Testis (tissue), 2 donors: ENCODE measurements around the gene DRD4.

Experiments used
- POLR2A ChIP-seq: fragments of 450-650 bp; IDR thresholded peaks from one replicate; pipeline ENCODE4 v1.6.1; 2017; ENCODE audit warnings: antibody characterized with exemption, mild to moderate bottlenecking, moderate library complexity
- TF ChIP-seq, protein P1 (sequence below), 3 experiments: fragments of 450-650 bp in 2 of 3; fragments of 200-600 bp in 1 of 3; sonication (generic) in 1 of 3; IDR thresholded peaks; one replicate each; pipeline ENCODE4 v1.5.1; 2016 to 2019; ENCODE audit warnings: antibody characterized with exemption in 3 of 3, mild to moderate bottlenecking in 2 of 3, moderate library complexity in 1 of 3

DNA sequence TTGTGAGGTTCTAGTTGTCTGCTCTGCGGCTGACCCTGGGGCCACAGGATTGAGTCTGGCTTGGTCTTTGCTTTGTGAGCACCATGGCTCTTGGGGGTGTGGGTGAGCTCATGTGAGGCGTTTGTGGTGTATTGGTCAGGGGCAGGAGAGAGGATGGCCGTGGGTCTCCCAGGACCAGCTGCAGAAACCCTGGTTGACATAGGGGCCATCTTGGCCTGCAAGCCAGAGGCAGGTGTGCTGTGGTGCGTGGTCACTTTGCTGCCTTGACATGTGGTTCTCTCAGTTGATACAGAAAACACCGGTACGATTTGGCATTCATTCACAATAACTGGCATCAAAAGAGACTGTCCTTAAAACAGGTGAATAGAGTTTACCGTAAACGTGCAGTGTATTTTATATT lies 49.5 kb upstream of the DRD4 start:
- TF ChIP-seq, protein P1, sequence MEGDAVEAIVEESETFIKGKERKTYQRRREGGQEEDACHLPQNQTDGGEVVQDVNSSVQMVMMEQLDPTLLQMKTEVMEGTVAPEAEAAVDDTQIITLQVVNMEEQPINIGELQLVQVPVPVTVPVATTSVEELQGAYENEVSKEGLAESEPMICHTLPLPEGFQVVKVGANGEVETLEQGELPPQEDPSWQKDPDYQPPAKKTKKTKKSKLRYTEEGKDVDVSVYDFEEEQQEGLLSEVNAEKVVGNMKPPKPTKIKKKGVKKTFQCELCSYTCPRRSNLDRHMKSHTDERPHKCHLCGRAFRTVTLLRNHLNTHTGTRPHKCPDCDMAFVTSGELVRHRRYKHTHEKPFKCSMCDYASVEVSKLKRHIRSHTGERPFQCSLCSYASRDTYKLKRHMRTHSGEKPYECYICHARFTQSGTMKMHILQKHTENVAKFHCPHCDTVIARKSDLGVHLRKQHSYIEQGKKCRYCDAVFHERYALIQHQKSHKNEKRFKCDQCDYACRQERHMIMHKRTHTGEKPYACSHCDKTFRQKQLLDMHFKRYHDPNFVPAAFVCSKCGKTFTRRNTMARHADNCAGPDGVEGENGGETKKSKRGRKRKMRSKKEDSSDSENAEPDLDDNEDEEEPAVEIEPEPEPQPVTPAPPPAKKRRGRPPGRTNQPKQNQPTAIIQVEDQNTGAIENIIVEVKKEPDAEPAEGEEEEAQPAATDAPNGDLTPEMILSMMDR (IDR thresholded peaks at IDR 0.05): no peak
- no peak for TF ChIP-seq POLR2A
